Measurements from ENCODE around the gene SLC9A7. TPM values are rescaled to one million over a fixed set of nuclear protein-coding genes. Genes with fewer than 3 reads are reported as not detected.

Gene SLC9A7
- total and polyA plus RNA-seq, 4 donors, result 2.3 to 13.2 (median 3.1) TPM

- no peak for TF ChIP-seq FOXA1 (IDR thresholded peaks at IDR 0.05)
Measured at GRCh38 chrX:46580613-46581012, 178.3 kb downstream of the SLC9A7 start (continued).

- Histone ChIP-seq H3K9me3 (ENCODE audit: control insufficient read depth in 4 of 4, low read length in 3 of 4) (no peaks in the 10 kb centered on the region), H3K27me3 (ENCODE audit: control insufficient read depth in 4 of 4, insufficient read depth in 4 of 4, low read length in 3 of 4) (no peaks in the 10 kb centered on the region), H3K36me3 (ENCODE audit: control insufficient read depth in 4 of 4, insufficient read depth in 3 of 4, low read depth in 1 of 4, low read length in 3 of 4) (no peaks in the 10 kb centered on the region), H3K4me1 (ENCODE audit: control insufficient read depth in 4 of 4, insufficient read depth in 4 of 4, low read length in 3 of 4) (peaks cover 4 to 35% (median 19%) of the 10 kb centered on the region in 4 donors), H3K4me3 (ENCODE audit: low read depth in 1 of 3, low read length in 3 of 3) (no peak overlapping the region), H3K9ac (ENCODE audit: low read depth in 1 of 2, low read length in 2 of 2) (no peak overlapping the region), H3K27ac (ENCODE audit: low read depth in 1 of 2, low read length in 2 of 2) (no peak overlapping the region)
- DNase-seq (ENCODE audit: low spot score), result no peak
- TF ChIP-seq RXRA (IDR thresholded peaks at IDR 0.05), result no peak
- TF ChIP-seq REST (IDR thresholded peaks at IDR 0.05), result no peak
- no peak for TF ChIP-seq FOXA2 (IDR thresholded peaks at IDR 0.05)
- 85% methylated on average over 1 of the region's 1 CpG for WGBS
Measured at GRCh38 chrX:46579250-46579649, 179.7 kb downstream of the SLC9A7 start.

GRCh38 chrX:46577221-46578005 lies 181.5 kb downstream of the SLC9A7 start:
- no peak for DNase-seq (ENCODE audit: low spot score)
- Histone ChIP-seq H3K27me3 (ENCODE audit: control insufficient read depth in 4 of 4, insufficient read depth in 4 of 4, low read length in 3 of 4) (no peaks in the 10 kb centered on the region), H3K27ac (ENCODE audit: low read depth in 1 of 2, low read length in 2 of 2) (peak overlapping the region in 1 of 2 donors; percentile 12), H3K36me3 (ENCODE audit: control insufficient read depth in 4 of 4, insufficient read depth in 3 of 4, low read depth in 1 of 4, low read length in 3 of 4) (no peaks in the 10 kb centered on the region), H3K9ac (ENCODE audit: low read depth in 1 of 2, low read length in 2 of 2) (no peak overlapping the region), H3K4me1 (ENCODE audit: control insufficient read depth in 4 of 4, insufficient read depth in 4 of 4, low read length in 3 of 4) (peaks cover 3 to 37% (median 23%) of the 10 kb centered on the region in 4 donors), H3K9me3 (ENCODE audit: control insufficient read depth in 4 of 4, low read length in 3 of 4) (no peaks in the 10 kb centered on the region), H3K4me3 (ENCODE audit: low read depth in 1 of 3, low read length in 3 of 3) (no peak overlapping the region)
- WGBS, result 73% methylated on average over 7 of the region's 7 CpGs
- TF ChIP-seq SP1 (IDR thresholded peaks at IDR 0.05) (no peak), YY1 (IDR thresholded peaks at IDR 0.05) (no peak), RAD21 (IDR thresholded peaks at IDR 0.05) (no peak), GABPA (IDR thresholded peaks at IDR 0.05 in 1 of 2, conservative IDR thresholded peaks at IDR 0.05 in 1 of 2) (no peak), NR2F2 (IDR thresholded peaks at IDR 0.05) (no peak), HNF4A (conservative IDR thresholded peaks at IDR 0.05) (no peak), MAX (IDR thresholded peaks at IDR 0.05) (no peak), REST (IDR thresholded peaks at IDR 0.05) (no peak), JUND (IDR thresholded peaks at IDR 0.05) (no peak), ZBTB33 (IDR thresholded peaks at IDR 0.05) (no peak), FOXA2 (IDR thresholded peaks at IDR 0.05) (no peak), RXRA (IDR thresholded peaks at IDR 0.05) (no peak), ATF3 (IDR thresholded peaks at IDR 0.05) (no peak)
